22Rv1 (cell line): Measurements from ENCODE around the gene SH3BGRL2.

Experiments used
- H3K27ac ChIP-seq: fragments of 450-650 bp; 2 replicates; pipeline ENCODE4 v1.5.1; 2017
- CTCF ChIP-seq: fragments of 450-650 bp; IDR thresholded peaks from 2 replicates; pipeline ENCODE4 v1.5.1; 2017; ENCODE audit warnings: mild to moderate bottlenecking
- ZFX ChIP-seq: fragments of 450-650 bp; IDR thresholded peaks from 2 replicates; pipeline ENCODE4 v1.6.1; 2017; ENCODE audit warnings: antibody characterized with exemption, borderline replicate concordance

Gene SH3BGRL2

GRCh38 chr6:79630883-79631692, at the start of gene SH3BGRL2:
Gene SH3BGRL2, plus strand, starts transcription at chr6:79631329. Its CDS starts 133 bp downstream, at chr6:79631462.
- TF ChIP-seq CTCF (no peak), ZFX (no peak)
- H3K27ac ChIP-seq, result peak within 1 kb of the TSS; percentile 89

GRCh38 chr6:79584332-79584731, 46.8 kb upstream of the SH3BGRL2 start:
- no peak overlapping the region for H3K27ac ChIP-seq
- TF ChIP-seq CTCF (no peak), ZFX (no peak)

GRCh38 chr6:79586548-79586947, 44.6 kb upstream of the SH3BGRL2 start:
- TF ChIP-seq CTCF (peak; percentile 40), ZFX (no peak)
- no peak overlapping the region for H3K27ac ChIP-seq

GRCh38 chr6:79589701-79590100, 41.4 kb upstream of the SH3BGRL2 start:
- H3K27ac ChIP-seq, result no peak overlapping the region
- no peak for TF ChIP-seq ZFX
- TF ChIP-seq CTCF, result no peak

GRCh38 chr6:79597155-79597554, 34.0 kb upstream of the SH3BGRL2 start:
- TF ChIP-seq ZFX (no peak), CTCF (no peak)
- H3K27ac ChIP-seq, result no peak overlapping the region

- H3K27ac ChIP-seq, result no peak overlapping the region
- TF ChIP-seq CTCF (no peak), ZFX (no peak)
These were observed 33.1 kb upstream of the SH3BGRL2 start for GRCh38 chr6:79598012-79598411.

- H3K27ac ChIP-seq, result no peak overlapping the region
- no peak for TF ChIP-seq ZFX
- TF ChIP-seq CTCF, result no peak
These were observed 31.3 kb upstream of the SH3BGRL2 start for GRCh38 chr6:79599725-79600259.
